HepG2 (cell line): Measurements from ENCODE around the gene PPM1M. TPM values are rescaled to one million over a fixed set of nuclear protein-coding genes. Genes with fewer than 3 reads are reported as not detected.

ENCODE experiments used
- ATAC-seq: fragments of 200-7000 bp; cut with Tn5 transposase; 3 replicates; pipeline ENCODE4 v1.9.1; 2020; ENCODE audit warnings: mild to moderate bottlenecking, moderate library complexity
- BruUV-seq: library from RNA; stranded (reverse); fragments of 400-500 nt; replicated peaks from 2 replicates; lab custom pipeline; 2021; lab: Mats Ljungman, UMichigan
- CTCF ChIA-PET: fragments of 300-600 bp; formaldehyde crosslinking; extraction: SDS; loops from one replicate; lab custom pipeline; 2021; ENCODE audit warnings: low total read pairs, inconsistent platforms, low intra/inter-chr PET ratio; lab: Yijun Ruan, JAX
- POLR2A ChIA-PET: fragments of 350-600 bp; sonication (Branson Sonifier 250); formaldehyde crosslinking; loops from one replicate; lab custom pipeline; 2020; ENCODE audit warnings: antibody characterized with exemption, inconsistent platforms; lab: Yijun Ruan, JAX
- DNase-seq: peaks from one replicate; pipeline ENCODE4 v3.0.0-alpha.2; 2015; ENCODE audit warnings: low spot score
- FAIRE-seq: peaks from 3 replicates; lab custom pipeline; 2011; peaks lifted over from hg19 to GRCh38; lab: Jason Lieb, UNC
- H2AFZ ChIP-seq: one replicate; pipeline ENCODE4 v1.6.1; 2011; ENCODE audit warnings: low read length, inconsistent platforms
- H3K27ac ChIP-seq: fragments of 300-600 bp; 3 replicates; pipeline ENCODE4 v1.8.0; 2011; ENCODE audit warnings: mixed run types, mild to moderate bottlenecking, mixed read lengths, low read length, inconsistent platforms; ENCODE audit not compliant: insufficient read depth; ENCODE audit errors: extremely low read length
- H3K27me3 ChIP-seq, 2 experiments: fragments of 200-600 bp in 1 of 2; 2 replicates in 1 of 2; 3 replicates in 1 of 2; pipeline versions ENCODE4 v1.6.0 to v1.8.0; 2011; ENCODE audit warnings: low read length in 2 of 2, mild to moderate bottlenecking in 2 of 2, moderate library complexity in 2 of 2, inconsistent platforms in 1 of 2; ENCODE audit not compliant: insufficient read depth in 2 of 2, control insufficient read depth in 1 of 2
- H3K36me3 ChIP-seq, 2 experiments: fragments of 200-600 bp in 1 of 2; replicated peaks in 1 of 2; 2 replicates in 1 of 2; 3 replicates in 1 of 2; pipeline versions ENCODE4 v1.5.1 to v1.8.0; 2011; ENCODE audit warnings: low read length in 2 of 2, inconsistent platforms in 1 of 2; ENCODE audit not compliant: insufficient read depth in 2 of 2, control insufficient read depth in 1 of 2
- H3K4me1 ChIP-seq: 2 replicates; pipeline ENCODE4 v1.5.1; 2012; ENCODE audit warnings: low read length, inconsistent platforms; ENCODE audit not compliant: insufficient read depth
- H3K4me2 ChIP-seq: 2 replicates; pipeline ENCODE4 v1.6.0; 2011; ENCODE audit warnings: low read depth, low read length, inconsistent platforms
- H3K4me3 ChIP-seq, 3 experiments: fragments of 200-600 bp in 1 of 3; sonication (generic), shearing (Covaris generic) in 1 of 3; replicated peaks in 1 of 3; 2 replicates each; pipeline ENCODE4 v1.5.1; 2011 to 2016; ENCODE audit warnings: low read length in 3 of 3, inconsistent platforms in 2 of 3, low read depth in 2 of 3, mild to moderate bottlenecking in 2 of 3, control low read depth in 1 of 3, mixed read lengths in 1 of 3; ENCODE audit not compliant: insufficient read depth in 1 of 3
- H3K79me2 ChIP-seq: one replicate; pipeline ENCODE4 v1.6.1; 2011; ENCODE audit warnings: low read length, inconsistent platforms; ENCODE audit not compliant: insufficient read depth
- H3K9ac ChIP-seq: 2 replicates; pipeline ENCODE4 v1.6.0; 2011; ENCODE audit warnings: mild to moderate bottlenecking, low read depth, low read length, inconsistent platforms; ENCODE audit not compliant: insufficient read depth
- H3K9me3 ChIP-seq: 2 replicates; pipeline ENCODE4 v1.5.1; 2012; ENCODE audit warnings: mild to moderate bottlenecking, low read length
- H4K20me1 ChIP-seq: 2 replicates; pipeline ENCODE4 v1.6.0; 2011; ENCODE audit warnings: inconsistent platforms, mild to moderate bottlenecking, low read length, moderate library complexity; ENCODE audit not compliant: insufficient read depth
- AGO1 ChIP-seq: fragments of 200-400 bp; formaldehyde crosslinking; IDR thresholded peaks from 2 replicates; pipeline ENCODE4 v1.6.1; 2017; ENCODE audit warnings: mild to moderate bottlenecking, low read depth, low read length, moderate library complexity; ENCODE audit not compliant: poor library complexity, severe bottlenecking
- AGO2 ChIP-seq: fragments of 200-400 bp; formaldehyde crosslinking; optimal IDR thresholded peaks from 2 replicates; pipeline ENCODE3; 2017; ENCODE audit warnings: mild to moderate bottlenecking, low read depth, low read length, moderate library complexity
- GPN1 ChIP-seq: sonication (generic); formaldehyde crosslinking; IDR thresholded peaks from 2 replicates; pipeline ENCODE4 v1.5.1; 2020; ENCODE audit warnings: missing genetic modification reagents, borderline replicate concordance
- HIVEP1 ChIP-seq: sonication (generic); formaldehyde crosslinking; IDR thresholded peaks from 2 replicates; pipeline ENCODE4 v1.4.0; 2020; ENCODE audit warnings: mild to moderate bottlenecking, missing genetic modification reagents
- HNF4A ChIP-seq: sonication (generic); formaldehyde crosslinking; IDR thresholded peaks from 2 replicates; pipeline ENCODE4 v1.4.0; 2020; ENCODE audit warnings: missing genetic modification reagents
- MAFK ChIP-seq, 2 experiments: IDR thresholded peaks in 1 of 2; conservative IDR thresholded peaks in 1 of 2; 2 replicates each; pipeline ENCODE4 v1.6.1; 2011; ENCODE audit warnings: improper control_type of control experiment in 2 of 2, low read length in 2 of 2
- NCOA1 ChIP-seq: sonication (generic); formaldehyde crosslinking; IDR thresholded peaks from 2 replicates; pipeline ENCODE4 v1.9.0; 2021; ENCODE audit warnings: missing genetic modification reagents
- PCBP2 ChIP-seq: fragments of 200-400 bp; formaldehyde crosslinking; optimal IDR thresholded peaks from 2 replicates; pipeline ENCODE3; 2018; ENCODE audit warnings: low read length, low read depth; ENCODE audit not compliant: poor library complexity, severe bottlenecking
- RBFOX2 ChIP-seq: fragments of 200-400 bp; formaldehyde crosslinking; IDR thresholded peaks from 2 replicates; pipeline ENCODE4 v1.6.1; 2017; ENCODE audit warnings: low read depth, mild to moderate bottlenecking, low read length
- ZNF326 ChIP-seq: sonication (generic); formaldehyde crosslinking; IDR thresholded peaks from 2 replicates; pipeline ENCODE4 v1.4.0; 2020; ENCODE audit warnings: missing genetic modification reagents, borderline replicate concordance
- ZNF543 ChIP-seq: sonication (generic); formaldehyde crosslinking; IDR thresholded peaks from 2 replicates; pipeline ENCODE4 v1.4.0; 2020; ENCODE audit warnings: mild to moderate bottlenecking, missing genetic modification reagents
- ZNF703 ChIP-seq: sonication (generic); formaldehyde crosslinking; IDR thresholded peaks from 2 replicates; pipeline ENCODE4 v1.5.1; 2020; ENCODE audit warnings: missing genetic modification reagents, mild to moderate bottlenecking, moderate library complexity, borderline replicate concordance
- WGBS: methylation state at CpG from one replicate; pipeline ENCODE4 v1.1.6; 2017; ENCODE audit warnings: low lambda C conversion rate; 5-methylcytosine and 5-hydroxymethylcytosine counted together
- in situ Hi-C: cut with HindIII; loops from 2 replicates; pipeline ENCODE4 v1.10.0; 2017; ENCODE audit warnings: low pct_unique_long_range_greater_than_20kb; ENCODE audit not compliant: extremely low pct_ligation_motif_present
- intact Hi-C: fragments of 100-400 bp; cut with micrococcal nuclease; formaldehyde crosslinking; loops from one replicate; pipeline ENCODE4 v1.10.0; 2022; ENCODE audit not compliant: unreplicated experiment
- polyA plus RNA-seq, 8 experiments: library from polyadenylated mRNA; depleted of rRNA in 3 of 8; stranded (reverse) in 7 of 8; unstranded in 1 of 8; fragments of >200 nt; fragmentation: Illumina TruSeq in 4 of 8; extraction: Trizol in 4 of 8; gene quantifications; 2 replicates each; pipeline versions ENCODE4 v1.2.1 to v1.2.3, GENCODE V29; 2011 to 2016; ENCODE audit warnings: low read depth in 4 of 8, missing spikeins in 1 of 8, mixed read lengths in 1 of 8; ENCODE audit not compliant: insufficient read depth in 1 of 8
- total RNA-seq, 5 experiments: library from RNA; depleted of rRNA; stranded (reverse); fragments of >200 nt; fragmentation: Illumina TruSeq; extraction: Trizol; gene quantifications; 2 replicates each; pipeline ENCODE4 v1.2.3, GENCODE V29; 2016; ENCODE audit warnings: low read depth in 1 of 5
- TF ChIP-seq, protein P1 (sequence below): IDR thresholded peaks from 2 replicates; pipeline ENCODE4 v1.6.1; 2016; ENCODE audit warnings: low read depth, missing genetic modification reagents, missing compliant biosample characterization

PPM1M gene
- total and polyA plus RNA-seq, 2 of the 13 experiments (the other 11 are each of a cell fraction or from before 2014, with no cell fraction given) = 2.5 to 5.9 TPM

DNA sequence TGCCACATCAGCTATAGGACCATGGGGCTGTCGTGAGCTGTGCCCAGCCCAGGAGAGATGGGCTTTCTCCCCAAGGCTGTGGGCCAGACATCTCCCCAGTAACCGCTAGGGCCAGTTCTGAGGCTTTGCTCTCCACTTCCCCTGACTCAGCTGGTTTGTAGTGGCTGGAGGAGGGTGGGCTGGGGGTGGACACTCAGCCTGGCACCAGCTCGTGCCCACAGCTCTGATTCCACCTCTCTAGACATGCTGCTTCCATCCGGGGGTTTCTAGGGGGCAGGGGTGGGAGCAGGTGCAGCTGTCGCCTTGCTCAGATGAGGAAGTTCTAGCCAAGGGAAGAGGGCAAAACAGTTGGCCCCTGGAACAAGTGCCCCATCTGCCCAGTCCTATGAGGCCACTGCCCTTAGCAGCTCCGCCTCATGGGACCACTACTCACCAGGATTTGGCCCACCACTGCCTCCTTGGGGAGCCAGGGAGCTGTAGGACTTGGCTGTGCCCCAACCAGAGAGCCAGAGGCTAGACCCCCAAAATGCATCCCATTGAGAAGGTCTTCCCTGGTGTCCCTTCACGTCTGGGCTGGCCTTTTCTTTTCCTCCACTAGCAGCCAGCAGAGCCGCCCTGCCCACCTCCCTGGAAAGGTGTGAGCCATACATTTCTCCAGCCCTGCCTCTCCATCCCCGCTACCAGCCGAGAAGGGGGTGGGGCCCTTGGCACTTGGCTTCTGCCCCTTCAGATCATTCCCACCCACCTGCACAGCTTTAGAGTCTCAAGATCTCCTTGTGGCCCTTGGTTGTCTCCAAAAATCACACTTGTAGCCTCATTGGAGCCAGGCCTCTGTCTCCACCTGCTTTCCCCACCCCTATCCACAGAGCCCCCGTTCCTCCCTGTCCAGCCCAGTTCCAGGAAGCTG is 51.9 kb downstream of the PPM1M start (continued):
- TF ChIP-seq HNF4A = no peak
- TF ChIP-seq RBFOX2 = peak; percentile 9; the same call in 1 of the 2 replicates
- 0 out of 2 replicates have a peak, but pooled peaks have one; percentile 16 for TF ChIP-seq HIVEP1 (CRISPR knock-in tag)
- TF ChIP-seq ZNF326 (CRISPR knock-in tag) = peak; percentile 30; the same call in 1 of the 2 replicates
- TF ChIP-seq MAFK (conservative IDR thresholded peaks at IDR 0.05 in 1 of 2, IDR thresholded peaks at IDR 0.05 in 1 of 2; ENCODE audit: low read length in 2 of 2) = peak in 1 of 2 experiments; percentile 53; a peak in 1 of 4 replicates
- no peak for TF ChIP-seq ZNF703
- peak; percentile 83; the same call in 1 of the 2 replicates for TF ChIP-seq NCOA1 (CRISPR knock-in tag)
- TF ChIP-seq ZNF543 (CRISPR knock-in tag) = no peak
- no peak for TF ChIP-seq GPN1 (CRISPR knock-in tag)

GRCh38 chr3:52298149-52299098 is 52.9 kb downstream of the PPM1M start:
- whole genome bisulfite sequencing = 5% methylated on average over 14 of the region's 17 CpGs
- in situ Hi-C loops = no loop called here
- H3K27ac ChIP-seq = no peak overlapping the region
- H3K9ac ChIP-seq = 0 out of 2 replicates have a peak overlapping the region, but pooled peaks have one; percentile 15
- DNase-seq (no peak), FAIRE-seq (no peak), ATAC-seq (peak; percentile 23)
- peak overlapping the region in 2 of 3 experiments; percentile 13 to 34; a peak in 1 of 6 replicates for H3K4me3 ChIP-seq
- H3K4me1 ChIP-seq = peaks cover 42% of the 10 kb centered on the region
- no TSS peak for BruUV-seq
- intact Hi-C loops = loop anchor here (1.0 kb wide), 1 partner anchor 8 kb away; no protein-coding TSS in a partner anchor
- ChIA-PET CTCF (interaction anchor here (1.4 kb wide), 1 partner anchor 41 kb away, joined by 4 read pairs; no protein-coding TSS in a partner anchor), POLR2A (interaction anchor here (1.0 to 5.4 kb wide), 8 partner anchors 9 to 78 kb away, joined by 3 to 113 read pairs (median 11); partner anchors contain the start of genes GLYCTK, TWF2 and WDR82)
- no peaks in the 10 kb centered on the region for H3K79me2 ChIP-seq
- no peaks in the 10 kb centered on the region for H3K9me3 ChIP-seq
- no peak overlapping the region for H2AFZ ChIP-seq
- H3K36me3 ChIP-seq = peaks cover 3% of the 10 kb centered on the region in 2 experiments; a peak in 2 of 5 replicates
- H3K4me2 ChIP-seq = peak overlapping the region; percentile 75
- no peaks in the 10 kb centered on the region for H3K27me3 ChIP-seq
- H4K20me1 ChIP-seq = peaks cover 16% of the 10 kb centered on the region
- TF ChIP-seq PCBP2 (peak; percentile 69), AGO1 (peak; percentile 91), AGO2 (peak; percentile 93)
- TF ChIP-seq, protein P1, sequence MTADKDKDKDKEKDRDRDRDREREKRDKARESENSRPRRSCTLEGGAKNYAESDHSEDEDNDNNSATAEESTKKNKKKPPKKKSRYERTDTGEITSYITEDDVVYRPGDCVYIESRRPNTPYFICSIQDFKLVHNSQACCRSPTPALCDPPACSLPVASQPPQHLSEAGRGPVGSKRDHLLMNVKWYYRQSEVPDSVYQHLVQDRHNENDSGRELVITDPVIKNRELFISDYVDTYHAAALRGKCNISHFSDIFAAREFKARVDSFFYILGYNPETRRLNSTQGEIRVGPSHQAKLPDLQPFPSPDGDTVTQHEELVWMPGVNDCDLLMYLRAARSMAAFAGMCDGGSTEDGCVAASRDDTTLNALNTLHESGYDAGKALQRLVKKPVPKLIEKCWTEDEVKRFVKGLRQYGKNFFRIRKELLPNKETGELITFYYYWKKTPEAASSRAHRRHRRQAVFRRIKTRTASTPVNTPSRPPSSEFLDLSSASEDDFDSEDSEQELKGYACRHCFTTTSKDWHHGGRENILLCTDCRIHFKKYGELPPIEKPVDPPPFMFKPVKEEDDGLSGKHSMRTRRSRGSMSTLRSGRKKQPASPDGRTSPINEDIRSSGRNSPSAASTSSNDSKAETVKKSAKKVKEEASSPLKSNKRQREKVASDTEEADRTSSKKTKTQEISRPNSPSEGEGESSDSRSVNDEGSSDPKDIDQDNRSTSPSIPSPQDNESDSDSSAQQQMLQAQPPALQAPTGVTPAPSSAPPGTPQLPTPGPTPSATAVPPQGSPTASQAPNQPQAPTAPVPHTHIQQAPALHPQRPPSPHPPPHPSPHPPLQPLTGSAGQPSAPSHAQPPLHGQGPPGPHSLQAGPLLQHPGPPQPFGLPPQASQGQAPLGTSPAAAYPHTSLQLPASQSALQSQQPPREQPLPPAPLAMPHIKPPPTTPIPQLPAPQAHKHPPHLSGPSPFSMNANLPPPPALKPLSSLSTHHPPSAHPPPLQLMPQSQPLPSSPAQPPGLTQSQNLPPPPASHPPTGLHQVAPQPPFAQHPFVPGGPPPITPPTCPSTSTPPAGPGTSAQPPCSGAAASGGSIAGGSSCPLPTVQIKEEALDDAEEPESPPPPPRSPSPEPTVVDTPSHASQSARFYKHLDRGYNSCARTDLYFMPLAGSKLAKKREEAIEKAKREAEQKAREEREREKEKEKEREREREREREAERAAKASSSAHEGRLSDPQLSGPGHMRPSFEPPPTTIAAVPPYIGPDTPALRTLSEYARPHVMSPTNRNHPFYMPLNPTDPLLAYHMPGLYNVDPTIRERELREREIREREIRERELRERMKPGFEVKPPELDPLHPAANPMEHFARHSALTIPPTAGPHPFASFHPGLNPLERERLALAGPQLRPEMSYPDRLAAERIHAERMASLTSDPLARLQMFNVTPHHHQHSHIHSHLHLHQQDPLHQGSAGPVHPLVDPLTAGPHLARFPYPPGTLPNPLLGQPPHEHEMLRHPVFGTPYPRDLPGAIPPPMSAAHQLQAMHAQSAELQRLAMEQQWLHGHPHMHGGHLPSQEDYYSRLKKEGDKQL = no peak
